Measurements from ENCODE around the gene BBC3. TPM values are rescaled to one million over a fixed set of nuclear protein-coding genes. Genes with fewer than 3 reads are reported as not detected.

Gene BBC3, protein sequence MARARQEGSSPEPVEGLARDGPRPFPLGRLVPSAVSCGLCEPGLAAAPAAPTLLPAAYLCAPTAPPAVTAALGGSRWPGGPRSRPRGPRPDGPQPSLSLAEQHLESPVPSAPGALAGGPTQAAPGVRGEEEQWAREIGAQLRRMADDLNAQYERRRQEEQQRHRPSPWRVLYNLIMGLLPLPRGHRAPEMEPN
- total RNA-seq = 1 to 10 TPM in 3 of 4 donors, not detected in 1; 2.8 to 6.1 (median 4.0) TPM

DNA sequence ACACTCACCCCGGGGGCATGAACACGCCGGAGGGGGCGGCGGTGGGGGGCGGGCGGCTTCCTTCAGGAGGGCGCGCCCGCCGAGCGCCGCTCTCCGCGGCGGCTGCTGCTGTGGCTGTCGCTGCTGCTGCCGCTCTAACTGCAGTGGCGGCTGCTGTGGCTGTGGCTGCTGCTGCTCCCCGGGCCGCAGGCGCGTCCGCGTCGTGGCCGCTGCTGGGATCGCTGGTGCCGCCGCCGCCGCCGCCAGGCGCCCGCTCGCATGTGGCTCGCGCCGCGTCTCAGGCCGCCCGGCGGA lies at the start of gene BBC3:
BBC3 (minus strand) TSS at position 279 of the 294 bp plus-strand sequence. CDS start 2,768 bp downstream, outside the sequence.
- TF ChIP-seq, protein P1, sequence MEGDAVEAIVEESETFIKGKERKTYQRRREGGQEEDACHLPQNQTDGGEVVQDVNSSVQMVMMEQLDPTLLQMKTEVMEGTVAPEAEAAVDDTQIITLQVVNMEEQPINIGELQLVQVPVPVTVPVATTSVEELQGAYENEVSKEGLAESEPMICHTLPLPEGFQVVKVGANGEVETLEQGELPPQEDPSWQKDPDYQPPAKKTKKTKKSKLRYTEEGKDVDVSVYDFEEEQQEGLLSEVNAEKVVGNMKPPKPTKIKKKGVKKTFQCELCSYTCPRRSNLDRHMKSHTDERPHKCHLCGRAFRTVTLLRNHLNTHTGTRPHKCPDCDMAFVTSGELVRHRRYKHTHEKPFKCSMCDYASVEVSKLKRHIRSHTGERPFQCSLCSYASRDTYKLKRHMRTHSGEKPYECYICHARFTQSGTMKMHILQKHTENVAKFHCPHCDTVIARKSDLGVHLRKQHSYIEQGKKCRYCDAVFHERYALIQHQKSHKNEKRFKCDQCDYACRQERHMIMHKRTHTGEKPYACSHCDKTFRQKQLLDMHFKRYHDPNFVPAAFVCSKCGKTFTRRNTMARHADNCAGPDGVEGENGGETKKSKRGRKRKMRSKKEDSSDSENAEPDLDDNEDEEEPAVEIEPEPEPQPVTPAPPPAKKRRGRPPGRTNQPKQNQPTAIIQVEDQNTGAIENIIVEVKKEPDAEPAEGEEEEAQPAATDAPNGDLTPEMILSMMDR (IDR thresholded peaks at IDR 0.05; ENCODE audit: low read depth) = no peak

DNA sequence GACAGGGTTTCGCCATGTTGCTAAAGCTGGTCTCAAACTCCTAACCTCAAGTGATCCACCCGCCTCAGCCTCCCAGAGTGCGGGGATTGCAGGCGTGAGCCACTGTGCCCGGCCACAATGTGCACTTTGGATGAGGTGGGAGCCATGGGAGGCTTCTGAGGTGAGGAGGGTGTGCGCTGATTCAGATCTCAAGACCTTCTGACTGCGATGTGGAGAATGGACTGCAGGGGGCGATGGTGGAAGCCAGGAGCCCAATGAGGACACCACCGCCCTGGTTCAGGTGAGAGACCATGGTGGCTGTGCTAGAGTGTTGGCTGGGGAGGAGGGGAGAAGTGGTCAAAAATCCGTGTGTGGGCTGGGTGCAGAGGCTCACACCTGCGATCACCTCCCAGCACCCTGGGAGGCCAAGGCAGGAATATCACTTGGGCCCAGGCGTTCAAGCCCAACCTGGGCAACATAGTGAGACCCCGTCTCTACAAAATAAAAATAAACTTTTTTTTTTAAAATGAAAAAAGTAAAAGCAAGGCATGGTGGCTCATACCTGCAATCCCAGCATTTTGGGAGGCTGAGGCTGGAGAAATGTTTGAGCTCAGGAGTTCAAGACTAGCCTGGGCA lies 49.3 kb upstream of the BBC3 start:
- TF ChIP-seq, protein P1 (IDR thresholded peaks at IDR 0.05; ENCODE audit: low read depth) = no peak

DNA sequence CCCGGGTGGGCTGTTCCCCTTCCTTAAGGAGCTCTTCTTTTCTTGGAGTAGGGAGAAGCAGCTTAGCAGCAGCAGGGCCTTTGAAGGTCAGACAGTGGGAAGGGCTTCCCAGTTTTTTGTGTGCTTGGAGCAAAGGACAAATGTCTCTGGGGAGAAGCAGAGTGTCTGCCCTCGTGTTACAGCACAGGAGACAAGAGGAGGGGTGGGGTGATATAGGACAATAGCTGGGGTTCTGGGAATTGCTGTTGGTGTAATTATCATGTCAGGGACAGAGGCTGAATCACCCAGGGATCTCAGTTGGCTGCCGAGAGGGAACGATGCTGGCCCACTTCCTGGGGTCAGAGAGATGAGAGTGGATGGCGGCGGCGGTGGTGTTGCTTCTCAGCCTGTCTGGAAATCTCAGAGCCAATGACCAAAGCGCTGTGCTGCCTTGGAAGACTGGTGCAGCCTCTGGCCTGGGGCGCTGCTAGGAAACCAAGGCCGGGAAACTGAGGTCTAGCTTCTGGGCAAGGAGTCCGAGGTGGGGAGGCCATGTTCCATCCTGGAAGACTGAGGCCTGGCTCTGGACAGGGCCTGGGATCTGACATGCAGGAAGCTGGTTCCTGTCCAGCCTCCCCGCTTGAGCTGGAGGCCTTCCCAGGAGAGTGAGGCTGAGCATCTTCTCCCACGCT lies 44.9 kb upstream of the BBC3 start:
- TF ChIP-seq, protein P1 (IDR thresholded peaks at IDR 0.05; ENCODE audit: low read depth) = no peak

DNA sequence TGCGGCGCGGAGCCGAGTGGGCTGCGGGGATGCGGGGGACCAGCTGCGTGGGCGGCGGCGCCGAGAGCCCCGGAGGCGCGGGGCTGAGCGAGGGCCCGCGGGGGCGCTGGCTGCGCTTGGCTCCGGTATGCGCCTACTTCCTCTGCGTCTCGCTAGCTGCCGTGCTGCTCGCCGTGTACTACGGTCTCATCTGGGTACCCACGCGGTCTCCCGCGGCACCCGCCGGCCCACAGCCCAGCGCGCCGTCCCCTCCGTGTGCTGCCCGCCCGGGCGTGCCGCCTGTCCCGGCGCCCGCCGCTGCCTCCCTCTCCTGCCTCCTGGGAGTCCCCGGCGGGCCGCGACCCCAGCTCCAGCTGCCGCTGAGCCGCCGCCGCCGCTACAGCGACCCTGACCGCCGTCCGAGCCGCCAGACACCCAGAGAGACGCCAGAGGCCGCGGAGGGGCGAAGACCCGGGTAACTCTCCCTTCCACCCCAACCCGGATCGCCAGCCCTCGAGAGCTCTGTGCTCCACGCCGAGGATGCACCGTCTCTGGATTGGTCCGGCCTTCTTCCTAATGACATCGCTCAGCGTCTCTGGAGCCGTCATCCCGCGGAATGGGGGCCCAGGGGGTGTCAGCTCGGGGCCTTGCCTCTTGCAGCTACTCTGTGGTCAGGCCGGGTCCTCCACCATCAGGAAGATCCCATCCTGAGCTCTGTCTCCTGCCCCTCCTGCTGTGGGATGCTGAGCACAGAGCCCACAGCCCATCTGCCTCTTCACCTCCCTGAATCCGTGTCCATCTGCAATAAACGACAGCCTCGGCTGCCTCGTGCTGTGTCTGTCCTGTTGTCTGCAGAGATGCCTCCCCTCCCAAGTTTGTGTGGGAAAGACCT lies 44.1 kb upstream of the BBC3 start:
- TF ChIP-seq, protein P1 (IDR thresholded peaks at IDR 0.05; ENCODE audit: low read depth) = no peak

DNA sequence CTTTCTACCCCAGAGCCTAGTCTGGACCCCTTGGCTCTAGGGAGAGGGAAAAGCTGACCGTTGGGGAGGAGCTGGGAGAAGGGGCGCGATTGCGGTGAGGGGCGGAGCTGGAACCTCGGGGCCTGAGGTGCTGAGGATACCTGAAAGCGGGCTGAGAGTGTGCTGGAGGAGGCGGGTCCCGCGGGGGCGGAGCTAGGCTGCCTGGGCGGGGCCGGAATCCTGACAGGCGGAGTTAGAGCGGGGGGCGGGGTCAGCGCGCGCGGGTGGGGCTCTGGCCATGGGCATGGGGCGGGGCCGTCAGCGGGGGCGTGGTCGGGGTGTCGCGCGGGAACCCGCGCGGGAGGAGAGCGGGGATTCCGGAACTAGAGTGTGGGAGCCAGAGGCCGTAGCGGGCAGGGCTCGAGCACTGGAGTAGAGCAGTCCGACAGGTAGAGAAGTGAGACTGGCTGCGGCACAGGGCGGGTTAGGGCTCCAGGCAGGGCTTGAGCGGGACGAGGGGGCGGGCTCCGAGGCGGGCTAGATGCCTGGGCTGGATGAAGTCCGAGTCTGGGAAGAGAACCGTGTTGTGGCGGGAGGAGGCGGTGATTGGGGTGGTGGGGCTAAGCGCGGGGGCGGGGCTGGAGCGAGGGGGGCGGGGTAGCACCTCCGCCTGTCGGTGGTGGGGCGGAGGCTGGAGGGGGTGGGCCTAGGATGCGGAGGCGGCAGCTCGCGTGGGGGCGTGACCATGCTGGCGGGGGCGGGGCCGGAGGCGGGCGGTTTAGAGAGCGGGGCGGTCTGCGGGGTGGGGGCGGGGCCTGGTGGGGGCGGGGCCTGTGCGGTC lies 43.3 kb upstream of the BBC3 start, which contains the start of gene INAFM1:
INAFM1 (plus strand) TSS at position 815 of the 820 bp plus-strand sequence. CDS start 35 bp downstream, outside the sequence.
- TF ChIP-seq, protein P1 (IDR thresholded peaks at IDR 0.05; ENCODE audit: low read depth) = no peak

DNA sequence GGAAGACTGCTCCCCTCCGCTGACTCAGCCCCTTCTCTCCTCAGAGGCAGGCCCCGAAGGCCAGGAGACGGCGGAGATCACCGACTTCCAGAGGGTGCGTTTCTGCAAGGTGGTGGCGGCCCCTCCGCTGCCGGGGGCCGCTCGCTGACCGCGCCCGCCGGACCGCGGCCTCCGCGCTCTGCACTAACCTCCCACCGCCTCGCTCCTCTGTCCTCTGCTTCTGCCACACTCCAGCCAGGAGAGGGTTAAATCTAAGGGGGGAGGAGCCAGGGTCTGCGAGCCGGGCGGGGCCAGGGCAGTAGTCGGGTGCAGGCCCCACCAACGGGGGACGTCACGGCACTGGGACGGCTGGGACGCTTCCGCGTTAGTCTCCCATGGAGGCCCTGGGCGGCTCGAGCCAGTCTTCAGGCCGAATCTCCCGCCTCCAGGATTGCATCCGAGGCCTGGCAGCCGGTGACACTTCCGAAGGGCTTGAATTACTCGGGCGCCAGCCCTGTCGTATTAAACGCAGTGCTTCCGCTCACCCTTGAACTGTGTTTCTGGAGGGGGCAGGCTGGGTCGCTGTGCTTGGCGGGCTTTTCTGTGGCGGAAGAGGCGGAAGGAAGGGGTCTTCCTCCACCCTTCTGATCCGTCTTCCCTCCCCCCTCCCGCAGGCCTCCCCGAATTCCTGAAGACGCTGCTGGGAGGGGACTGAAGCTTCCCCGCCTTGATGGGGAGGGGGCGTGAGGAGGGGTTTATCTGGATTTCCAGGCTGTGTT lies 42.5 kb upstream of the BBC3 start:
- TF ChIP-seq, protein P1 (IDR thresholded peaks at IDR 0.05; ENCODE audit: low read depth) = no peak

Measured in subcutaneous adipose tissue (tissue), 4 donors.